ENCODE data around the gene N4BP3.

N4BP3 gene

DNA sequence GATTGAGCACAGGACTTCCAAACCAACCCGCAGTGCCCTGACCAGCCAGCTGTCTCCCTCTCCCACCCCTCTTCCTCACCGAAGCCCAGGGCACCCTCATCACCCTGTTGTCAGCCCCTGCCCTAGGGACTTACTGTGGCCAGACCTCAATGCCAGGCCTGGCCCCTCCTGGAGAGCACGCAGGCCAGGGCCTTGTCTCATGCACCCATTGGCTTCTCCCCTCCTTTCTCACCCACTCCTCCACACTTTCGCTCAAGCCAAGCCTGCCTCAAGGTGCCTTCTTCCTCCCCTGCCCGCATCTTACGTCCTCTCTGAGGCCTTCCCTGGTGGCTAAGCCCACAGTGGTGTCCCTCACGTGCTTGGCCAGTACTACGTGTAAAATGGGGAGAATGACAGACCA is 33.3 kb upstream of the N4BP3 start:
- Histone ChIP-seq H3K9me2 (replicated peaks; ENCODE audit: insufficient read depth, low read length) (no peaks in the 10 kb centered on the region), H3K79me2 (ENCODE audit: insufficient read depth, low read length) (no peaks in the 10 kb centered on the region), H3K27me3 (ENCODE audit: low read length) (no peaks in the 10 kb centered on the region), H3K9me3 (ENCODE audit: insufficient read depth, low read length) (no peaks in the 10 kb centered on the region), H3K27ac (ENCODE audit: low read depth, low read length) (no peak overlapping the region), H3F3A (ENCODE audit: insufficient read depth) (no peaks in the 10 kb centered on the region), H3K4me3 (ENCODE audit: insufficient read depth, low read length, poor library complexity, severe bottlenecking) (no peak overlapping the region), H4K20me1 (ENCODE audit: low read depth, low read length) (no peaks in the 10 kb centered on the region), H2AFZ (ENCODE audit: low read depth, low read length, severe bottlenecking) (no peak overlapping the region), H3K9ac (ENCODE audit: low read length) (no peak overlapping the region), H3K4me2 (ENCODE audit: low read depth, low read length, poor library complexity, severe bottlenecking) (no peak overlapping the region), H3K36me3 (ENCODE audit: low read length) (no peaks in the 10 kb centered on the region)
- TF ChIP-seq, protein P1, sequence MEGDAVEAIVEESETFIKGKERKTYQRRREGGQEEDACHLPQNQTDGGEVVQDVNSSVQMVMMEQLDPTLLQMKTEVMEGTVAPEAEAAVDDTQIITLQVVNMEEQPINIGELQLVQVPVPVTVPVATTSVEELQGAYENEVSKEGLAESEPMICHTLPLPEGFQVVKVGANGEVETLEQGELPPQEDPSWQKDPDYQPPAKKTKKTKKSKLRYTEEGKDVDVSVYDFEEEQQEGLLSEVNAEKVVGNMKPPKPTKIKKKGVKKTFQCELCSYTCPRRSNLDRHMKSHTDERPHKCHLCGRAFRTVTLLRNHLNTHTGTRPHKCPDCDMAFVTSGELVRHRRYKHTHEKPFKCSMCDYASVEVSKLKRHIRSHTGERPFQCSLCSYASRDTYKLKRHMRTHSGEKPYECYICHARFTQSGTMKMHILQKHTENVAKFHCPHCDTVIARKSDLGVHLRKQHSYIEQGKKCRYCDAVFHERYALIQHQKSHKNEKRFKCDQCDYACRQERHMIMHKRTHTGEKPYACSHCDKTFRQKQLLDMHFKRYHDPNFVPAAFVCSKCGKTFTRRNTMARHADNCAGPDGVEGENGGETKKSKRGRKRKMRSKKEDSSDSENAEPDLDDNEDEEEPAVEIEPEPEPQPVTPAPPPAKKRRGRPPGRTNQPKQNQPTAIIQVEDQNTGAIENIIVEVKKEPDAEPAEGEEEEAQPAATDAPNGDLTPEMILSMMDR (IDR thresholded peaks at IDR 0.05; ENCODE audit: insufficient read depth, low read length, poor library complexity, severe bottlenecking): no peak
- no peak for TF ChIP-seq EZH2phosphoT487 (conservative IDR thresholded peaks at IDR 0.05; ENCODE audit: low read length)

DNA sequence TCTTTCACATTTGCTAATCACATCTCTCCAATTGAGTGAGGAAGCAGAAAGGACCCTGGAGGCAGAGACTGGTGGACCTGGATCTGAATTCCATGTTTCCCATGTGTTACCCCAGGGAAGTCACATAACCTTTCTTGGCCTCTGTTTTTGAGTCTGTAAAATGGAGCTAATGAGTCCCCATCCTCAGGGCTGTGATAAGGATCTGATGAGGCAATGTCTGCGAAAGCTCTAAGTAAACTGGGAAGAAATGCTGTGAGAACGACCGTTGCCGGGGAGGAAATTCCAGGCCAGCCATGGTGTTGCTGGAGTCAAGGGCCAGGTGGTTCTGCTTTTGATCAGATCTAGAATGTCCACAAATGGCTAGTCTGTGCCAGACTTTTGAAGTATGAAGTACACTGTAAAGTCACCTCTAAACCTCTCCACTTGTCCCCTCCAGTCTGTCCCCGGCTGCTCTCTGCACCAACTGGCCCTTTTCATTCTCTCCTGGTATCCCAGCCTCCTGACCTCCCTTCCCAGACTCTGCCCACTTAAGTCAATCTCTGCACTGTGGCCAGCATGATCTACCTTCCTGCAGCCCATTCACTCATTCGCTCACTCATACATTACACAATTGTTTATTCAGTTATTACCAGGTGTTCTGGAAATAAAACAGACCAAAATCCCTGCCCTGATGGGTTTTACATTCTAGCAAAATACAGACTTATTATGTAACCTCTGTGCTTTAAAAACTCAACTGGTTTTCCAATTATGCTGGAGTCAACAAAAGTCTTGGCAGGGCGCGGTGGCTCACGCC is 32.5 kb upstream of the N4BP3 start:
- Histone ChIP-seq H2AFZ (ENCODE audit: low read depth, low read length, severe bottlenecking) (no peak overlapping the region), H3K9me2 (replicated peaks; ENCODE audit: insufficient read depth, low read length) (no peaks in the 10 kb centered on the region), H4K20me1 (ENCODE audit: low read depth, low read length) (no peaks in the 10 kb centered on the region), H3K79me2 (ENCODE audit: insufficient read depth, low read length) (no peaks in the 10 kb centered on the region), H3K4me2 (ENCODE audit: low read depth, low read length, poor library complexity, severe bottlenecking) (no peak overlapping the region), H3K36me3 (ENCODE audit: low read length) (no peaks in the 10 kb centered on the region), H3K9me3 (ENCODE audit: insufficient read depth, low read length) (no peaks in the 10 kb centered on the region), H3K4me3 (ENCODE audit: insufficient read depth, low read length, poor library complexity, severe bottlenecking) (no peak overlapping the region), H3K27ac (ENCODE audit: low read depth, low read length) (no peak overlapping the region), H3K27me3 (ENCODE audit: low read length) (no peaks in the 10 kb centered on the region), H3K9ac (ENCODE audit: low read length) (no peak overlapping the region), H3F3A (ENCODE audit: insufficient read depth) (no peaks in the 10 kb centered on the region)
- no peak for TF ChIP-seq EZH2phosphoT487 (conservative IDR thresholded peaks at IDR 0.05; ENCODE audit: low read length)
- TF ChIP-seq, protein P1 (IDR thresholded peaks at IDR 0.05; ENCODE audit: insufficient read depth, low read length, poor library complexity, severe bottlenecking): no peak

DNA sequence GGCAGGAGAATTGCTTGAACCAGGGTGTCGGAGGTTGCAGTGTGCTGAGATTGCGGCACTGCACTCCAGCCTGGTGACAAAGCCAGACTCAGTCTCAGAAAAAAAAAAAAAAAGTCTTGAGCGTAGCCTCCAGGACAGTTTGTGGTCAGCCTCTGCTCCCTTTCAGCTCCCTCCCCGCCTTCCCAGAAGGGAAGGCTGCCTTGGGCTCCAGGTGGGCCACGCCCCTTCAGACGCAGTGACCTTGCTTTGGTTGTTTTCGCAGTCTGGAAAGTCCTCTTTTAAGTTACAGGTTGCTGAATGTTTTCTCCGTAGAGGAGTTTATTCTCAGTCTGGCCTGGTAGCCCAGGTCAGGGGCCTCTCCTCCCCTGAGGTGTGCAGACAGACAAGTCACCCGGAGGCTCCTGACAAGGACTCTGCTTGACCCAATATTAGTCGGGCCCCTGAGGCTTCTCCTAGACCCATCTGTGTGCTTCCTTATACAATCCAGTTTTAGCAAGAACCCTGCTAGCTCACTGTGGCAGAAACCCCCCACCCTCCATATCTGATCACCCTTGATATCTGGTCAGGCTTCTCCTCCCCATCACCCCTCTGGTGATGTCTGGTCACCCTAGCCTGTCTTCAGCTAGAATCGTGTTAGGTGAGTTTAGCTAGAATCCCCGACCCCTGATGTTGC is 31.6 kb upstream of the N4BP3 start:
- Histone ChIP-seq H3K4me2 (ENCODE audit: low read depth, low read length, poor library complexity, severe bottlenecking) (no peak overlapping the region), H3K27me3 (ENCODE audit: low read length) (no peaks in the 10 kb centered on the region), H3K27ac (ENCODE audit: low read depth, low read length) (no peak overlapping the region), H3K9me3 (ENCODE audit: insufficient read depth, low read length) (no peaks in the 10 kb centered on the region), H3K4me3 (ENCODE audit: insufficient read depth, low read length, poor library complexity, severe bottlenecking) (no peak overlapping the region), H2AFZ (ENCODE audit: low read depth, low read length, severe bottlenecking) (no peak overlapping the region), H3F3A (ENCODE audit: insufficient read depth) (no peaks in the 10 kb centered on the region), H3K9me2 (replicated peaks; ENCODE audit: insufficient read depth, low read length) (no peaks in the 10 kb centered on the region), H3K9ac (ENCODE audit: low read length) (no peak overlapping the region), H3K36me3 (ENCODE audit: low read length) (no peaks in the 10 kb centered on the region), H4K20me1 (ENCODE audit: low read depth, low read length) (no peaks in the 10 kb centered on the region), H3K79me2 (ENCODE audit: insufficient read depth, low read length) (no peaks in the 10 kb centered on the region)
- TF ChIP-seq EZH2phosphoT487 (conservative IDR thresholded peaks at IDR 0.05; ENCODE audit: low read length): no peak
- TF ChIP-seq, protein P1 (IDR thresholded peaks at IDR 0.05; ENCODE audit: insufficient read depth, low read length, poor library complexity, severe bottlenecking): no peak

Data from SU-DHL-6 (cell line).